ENCODE results near the gene ABTB1.
"Not testable (repeated sequence)": the region's sequence is repeated elsewhere in the genome, so short reads cannot be mapped to it uniquely, and the experiment has no call there.

The ABTB1 gene

GRCh38 chr3:127698286-127698685 lies 25.5 kb downstream of the ABTB1 start:
- TF ChIP-seq SPI1 (IDR thresholded peaks at IDR 0.05; ENCODE audit: low read depth, low read length), result no peak
- TF ChIP-seq POU2F2 (IDR thresholded peaks at IDR 0.05; ENCODE audit: low read depth, low read length), result no peak
- TF ChIP-seq TAF1 (IDR thresholded peaks at IDR 0.05; ENCODE audit: low read depth, low read length), result no peak
- no peak for TF ChIP-seq POLR2A (IDR thresholded peaks at IDR 0.05; ENCODE audit: low read depth, low read length)
- no peak for TF ChIP-seq POLR2AphosphoS5 (IDR thresholded peaks at IDR 0.05; ENCODE audit: low read depth, low read length)
- TF ChIP-seq PAX5 (IDR thresholded peaks at IDR 0.05; ENCODE audit: insufficient read depth, low read length, severe bottlenecking), result no peak

GRCh38 chr3:127698691-127699415 lies 26.1 kb downstream of the ABTB1 start:
- DNase-seq (ENCODE audit: insufficient read length, low spot score) (no peak), FAIRE-seq (no peak)
- TF ChIP-seq POLR2A (IDR thresholded peaks at IDR 0.05; ENCODE audit: low read depth, low read length), result no peak
- TF ChIP-seq POU2F2 (IDR thresholded peaks at IDR 0.05; ENCODE audit: low read depth, low read length), result no peak
- no peak for TF ChIP-seq POLR2AphosphoS5 (IDR thresholded peaks at IDR 0.05; ENCODE audit: low read depth, low read length)
- TF ChIP-seq SPI1 (IDR thresholded peaks at IDR 0.05; ENCODE audit: low read depth, low read length), result no peak
- TF ChIP-seq TAF1 (IDR thresholded peaks at IDR 0.05; ENCODE audit: low read depth, low read length), result no peak
- no peak for TF ChIP-seq PAX5 (IDR thresholded peaks at IDR 0.05; ENCODE audit: insufficient read depth, low read length, severe bottlenecking)

More at GRCh38 chr3:127698286-127698685, 25.5 kb downstream of the ABTB1 start:
- DNase-seq (ENCODE audit: insufficient read length, low spot score), result no peak
- FAIRE-seq, result no peak

GRCh38 chr3:127699416-127700300 lies 26.9 kb downstream of the ABTB1 start:
- DNase-seq (ENCODE audit: insufficient read length, low spot score) (no peak), FAIRE-seq (no peak)
- TF ChIP-seq POU2F2 (IDR thresholded peaks at IDR 0.05; ENCODE audit: low read depth, low read length) (no peak), POLR2AphosphoS5 (IDR thresholded peaks at IDR 0.05; ENCODE audit: low read depth, low read length) (no peak), SPI1 (IDR thresholded peaks at IDR 0.05; ENCODE audit: low read depth, low read length) (no peak), PAX5 (IDR thresholded peaks at IDR 0.05; ENCODE audit: insufficient read depth, low read length, severe bottlenecking) (no peak), TAF1 (IDR thresholded peaks at IDR 0.05; ENCODE audit: low read depth, low read length) (no peak), POLR2A (IDR thresholded peaks at IDR 0.05; ENCODE audit: low read depth, low read length) (no peak)

GRCh38 chr3:127700406-127700805 lies 27.7 kb downstream of the ABTB1 start:
- FAIRE-seq (no peak), DNase-seq (ENCODE audit: insufficient read length, low spot score) (no peak)
- no peak for TF ChIP-seq POLR2AphosphoS5 (IDR thresholded peaks at IDR 0.05; ENCODE audit: low read depth, low read length)
- no peak for TF ChIP-seq SPI1 (IDR thresholded peaks at IDR 0.05; ENCODE audit: low read depth, low read length)
- no peak for TF ChIP-seq PAX5 (IDR thresholded peaks at IDR 0.05; ENCODE audit: insufficient read depth, low read length, severe bottlenecking)
- TF ChIP-seq POLR2A (IDR thresholded peaks at IDR 0.05; ENCODE audit: low read depth, low read length), result no peak
- no peak for TF ChIP-seq POU2F2 (IDR thresholded peaks at IDR 0.05; ENCODE audit: low read depth, low read length)
- TF ChIP-seq TAF1 (IDR thresholded peaks at IDR 0.05; ENCODE audit: low read depth, low read length), result no peak

GRCh38 chr3:127701280-127701911 lies 28.6 kb downstream of the ABTB1 start:
- FAIRE-seq (no peak), DNase-seq (ENCODE audit: insufficient read length, low spot score) (no peak)
- TF ChIP-seq POU2F2 (IDR thresholded peaks at IDR 0.05; ENCODE audit: low read depth, low read length) (no peak), TAF1 (IDR thresholded peaks at IDR 0.05; ENCODE audit: low read depth, low read length) (no peak), POLR2AphosphoS5 (IDR thresholded peaks at IDR 0.05; ENCODE audit: low read depth, low read length) (no peak), PAX5 (IDR thresholded peaks at IDR 0.05; ENCODE audit: insufficient read depth, low read length, severe bottlenecking) (no peak), POLR2A (IDR thresholded peaks at IDR 0.05; ENCODE audit: low read depth, low read length) (no peak), SPI1 (IDR thresholded peaks at IDR 0.05; ENCODE audit: low read depth, low read length) (no peak)

- DNase-seq (ENCODE audit: insufficient read length, low spot score) (no peak), FAIRE-seq (no peak)
- TF ChIP-seq PAX5 (IDR thresholded peaks at IDR 0.05; ENCODE audit: insufficient read depth, low read length, severe bottlenecking) (no peak), POLR2A (IDR thresholded peaks at IDR 0.05; ENCODE audit: low read depth, low read length) (no peak), SPI1 (IDR thresholded peaks at IDR 0.05; ENCODE audit: low read depth, low read length) (no peak), TAF1 (IDR thresholded peaks at IDR 0.05; ENCODE audit: low read depth, low read length) (no peak), POU2F2 (IDR thresholded peaks at IDR 0.05; ENCODE audit: low read depth, low read length) (no peak), POLR2AphosphoS5 (IDR thresholded peaks at IDR 0.05; ENCODE audit: low read depth, low read length) (no peak)
These were observed 29.4 kb downstream of the ABTB1 start for GRCh38 chr3:127702151-127702578.

- FAIRE-seq; DNase-seq (ENCODE audit: insufficient read length, low spot score): not testable (repeated sequence)
These were observed 32.1 kb downstream of the ABTB1 start for GRCh38 chr3:127704840-127705239.

GRCh38 chr3:127706312-127706711 lies 33.6 kb downstream of the ABTB1 start:
- TF ChIP-seq SPI1 (IDR thresholded peaks at IDR 0.05; ENCODE audit: low read depth, low read length) (no peak), PAX5 (IDR thresholded peaks at IDR 0.05; ENCODE audit: insufficient read depth, low read length, severe bottlenecking) (no peak), TAF1 (IDR thresholded peaks at IDR 0.05; ENCODE audit: low read depth, low read length) (no peak), POLR2A (IDR thresholded peaks at IDR 0.05; ENCODE audit: low read depth, low read length) (no peak), POU2F2 (IDR thresholded peaks at IDR 0.05; ENCODE audit: low read depth, low read length) (no peak)
- DNase-seq (ENCODE audit: insufficient read length, low spot score), result no peak
- FAIRE-seq, result no peak

GRCh38 chr3:127706785-127707351 lies 34.1 kb downstream of the ABTB1 start:
- DNase-seq (ENCODE audit: insufficient read length, low spot score), result no peak
- FAIRE-seq, result no peak
- no peak for TF ChIP-seq POLR2A (IDR thresholded peaks at IDR 0.05; ENCODE audit: low read depth, low read length)

Data from GM12891 (cell line).